ENCODE data around the gene CTSZ.

The CTSZ gene

GRCh38 chr20:59006167-59006863 lies 739 bp downstream of the CTSZ start:
- Histone ChIP-seq H3K27me3 (no peaks in the 10 kb centered on the region), H3K9me3 (no peaks in the 10 kb centered on the region), H3K4me1 (ENCODE audit: control insufficient read depth in 1 of 2, insufficient read depth in 1 of 2, low read depth in 1 of 2, low read length in 1 of 2) (peaks cover 46 to 56% of the 10 kb centered on the region in 2 experiments), H3K36me3 (peaks cover 30% of the 10 kb centered on the region), H3K4me3 (ENCODE audit: low read depth in 1 of 2, low read length in 1 of 2) (peak overlapping the region; percentile 86 to 88), H3K27ac (peak overlapping the region; percentile 97)
- TF ChIP-seq CTCF (IDR thresholded peaks at IDR 0.05): no peak

GRCh38 chr20:59005523-59006166 lies 1.4 kb downstream of the CTSZ start:
- peak overlapping the region; percentile 86 to 88 for H3K4me3 ChIP-seq (ENCODE audit: low read depth in 1 of 2, low read length in 1 of 2)
- H3K27me3 ChIP-seq: no peaks in the 10 kb centered on the region
- no peaks in the 10 kb centered on the region for H3K9me3 ChIP-seq
- peaks cover 37% of the 10 kb centered on the region for H3K36me3 ChIP-seq
- peaks cover 46 to 56% of the 10 kb centered on the region in 2 experiments for H3K4me1 ChIP-seq (ENCODE audit: control insufficient read depth in 1 of 2, insufficient read depth in 1 of 2, low read depth in 1 of 2, low read length in 1 of 2)
- H3K27ac ChIP-seq: peak overlapping the region; percentile 97
- TF ChIP-seq CTCF (IDR thresholded peaks at IDR 0.05): no peak

- no peaks in the 10 kb centered on the region for H3K27me3 ChIP-seq
- peak overlapping the region; percentile 86 to 88 for H3K4me3 ChIP-seq (ENCODE audit: low read depth in 1 of 2, low read length in 1 of 2)
These were observed 2.1 kb downstream of the CTSZ start for GRCh38 chr20:59004763-59005522.

GRCh38 chr20:59004493-59004762 lies 2.6 kb downstream of the CTSZ start:
- H3K4me3 ChIP-seq (ENCODE audit: low read depth in 1 of 2, low read length in 1 of 2): peak overlapping the region; percentile 86 to 88
- H3K4me1 ChIP-seq (ENCODE audit: control insufficient read depth in 1 of 2, insufficient read depth in 1 of 2, low read depth in 1 of 2, low read length in 1 of 2): peaks cover 46 to 56% of the 10 kb centered on the region in 2 experiments
- peaks cover 49% of the 10 kb centered on the region for H3K36me3 ChIP-seq
- H3K9me3 ChIP-seq: no peaks in the 10 kb centered on the region
- no peak for TF ChIP-seq CTCF (IDR thresholded peaks at IDR 0.05)
- H3K27me3 ChIP-seq: no peaks in the 10 kb centered on the region
- H3K27ac ChIP-seq: peak overlapping the region; percentile 97

More at GRCh38 chr20:59004763-59005522, 2.1 kb downstream of the CTSZ start:
- Histone ChIP-seq H3K9me3 (no peaks in the 10 kb centered on the region), H3K27ac (peak overlapping the region; percentile 97), H3K36me3 (peaks cover 44% of the 10 kb centered on the region), H3K4me1 (ENCODE audit: control insufficient read depth in 1 of 2, insufficient read depth in 1 of 2, low read depth in 1 of 2, low read length in 1 of 2) (peaks cover 46 to 56% of the 10 kb centered on the region in 2 experiments)
- TF ChIP-seq CTCF (IDR thresholded peaks at IDR 0.05): no peak

GRCh38 chr20:59003836-59004492 lies 3.1 kb downstream of the CTSZ start:
- TF ChIP-seq CTCF (IDR thresholded peaks at IDR 0.05): no peak
- Histone ChIP-seq H3K27me3 (no peaks in the 10 kb centered on the region), H3K4me1 (ENCODE audit: control insufficient read depth in 1 of 2, insufficient read depth in 1 of 2, low read depth in 1 of 2, low read length in 1 of 2) (peaks cover 46 to 56% of the 10 kb centered on the region in 2 experiments), H3K9me3 (no peaks in the 10 kb centered on the region), H3K36me3 (peaks cover 54% of the 10 kb centered on the region), H3K27ac (peak overlapping the region; percentile 97), H3K4me3 (ENCODE audit: low read depth in 1 of 2, low read length in 1 of 2) (peak overlapping the region; percentile 86 to 88)

All from neutrophil (primary cell).